ENCODE measurements around the gene FBF1. TPM values are rescaled to one million over a fixed set of nuclear protein-coding genes. Genes with fewer than 3 reads are reported as not detected.

FBF1 gene
- total RNA-seq, 1 donor from 2014 or later = 8.9 TPM

GRCh38 chr17:75896415-75897159 lies 44.3 kb downstream of the FBF1 start, which contains the start of gene TRIM65:
TRIM65 (minus strand) TSS chr17:75896951; CDS start chr17:75896937, 14 bp downstream.
- peaks cover 0 to 21% of the 10 kb centered on the region in 2 donors for H3K4me1 ChIP-seq
- DNase-seq (ENCODE audit: low spot score in 2 of 2) = peak; percentile 41 to 94
- TF ChIP-seq CTCF (IDR thresholded peaks at IDR 0.05) = peak; percentile 56 to 64 (median 58)
- no peaks in the 10 kb centered on the region for H3K27me3 ChIP-seq
- intact Hi-C loops (cut with DNase I) = loop anchor here (1.0 to 2.0 kb wide), 5 partner anchors 18 to 112 kb away; partner anchors contain the start of genes ACOX1, TEN1, TRIM47 and UNK
- H3K4me3 ChIP-seq = peak within 1 kb of the TSS; percentile 87 to 96
- peaks cover 41 to 42% of the 10 kb centered on the region in 2 donors for H3K36me3 ChIP-seq
- no peaks in the 10 kb centered on the region for H3K9me3 ChIP-seq
- peak within 1 kb of the TSS; percentile 92 to 96 for H3K27ac ChIP-seq

- Histone ChIP-seq H3K4me3 (peak overlapping the region; percentile 87 to 96), H3K27ac (peak overlapping the region; percentile 92 to 96), H3K36me3 (peaks cover 40 to 42% of the 10 kb centered on the region in 2 donors), H3K9me3 (no peaks in the 10 kb centered on the region), H3K4me1 (peaks cover 0 to 21% of the 10 kb centered on the region in 2 donors), H3K27me3 (no peaks in the 10 kb centered on the region)
- no peak for DNase-seq (ENCODE audit: low spot score in 2 of 2)
- intact Hi-C loops (cut with DNase I) = loop anchor here (1.0 to 2.0 kb wide), 5 partner anchors 17 to 111 kb away; partner anchors contain the start of genes ACOX1, TEN1, TRIM47 and UNK
- TF ChIP-seq CTCF (IDR thresholded peaks at IDR 0.05) = peak in 2 of 3 experiments; percentile 3 to 32
Observed at GRCh38 chr17:75895370-75896155, 45.3 kb downstream of the FBF1 start.

- no peak for TF ChIP-seq CTCF (IDR thresholded peaks at IDR 0.05)
- Histone ChIP-seq H3K27ac (peak overlapping the region; percentile 92 to 96), H3K36me3 (peaks cover 30 to 42% of the 10 kb centered on the region in 2 donors), H3K4me3 (no peak overlapping the region), H3K9me3 (no peaks in the 10 kb centered on the region), H3K27me3 (no peaks in the 10 kb centered on the region), H3K4me1 (peaks cover 0 to 21% of the 10 kb centered on the region in 2 donors)
- intact Hi-C loops (cut with DNase I) = no loop called here
- no peak for DNase-seq (ENCODE audit: low spot score in 2 of 2)
Observed at GRCh38 chr17:75894049-75894733, 46.7 kb downstream of the FBF1 start.

GRCh38 chr17:75893305-75894048 lies 47.4 kb downstream of the FBF1 start:
- Histone ChIP-seq H3K4me1 (peaks cover 0 to 21% of the 10 kb centered on the region in 2 donors), H3K27me3 (no peaks in the 10 kb centered on the region), H3K9me3 (no peaks in the 10 kb centered on the region), H3K36me3 (peaks cover 23 to 35% of the 10 kb centered on the region in 2 donors), H3K27ac (no peak overlapping the region), H3K4me3 (no peak overlapping the region)
- TF ChIP-seq CTCF (IDR thresholded peaks at IDR 0.05) = no peak
- intact Hi-C loops (cut with DNase I) = no loop called here
- no peak for DNase-seq (ENCODE audit: low spot score in 2 of 2)

All from ascending aorta (tissue), 2 donors.